Measurements from ENCODE around the gene DCC. TPM values are rescaled to one million over a fixed set of nuclear protein-coding genes. Genes with fewer than 3 reads are reported as not detected.

DCC gene
- total and polyA plus RNA-seq, 2 of the 8 experiments (the other 6 are each of a cell fraction or from before 2014, with no cell fraction given) = 0.14 to 1.4 TPM

- no peak for TF ChIP-seq CHD7 (IDR thresholded peaks at IDR 0.05; ENCODE audit: insufficient replicate concordance, low read length)
- no peak for TF ChIP-seq RFX5 (IDR thresholded peaks at IDR 0.05; ENCODE audit: borderline replicate concordance, low read depth, low read length)
- TF ChIP-seq CEBPB (IDR thresholded peaks at IDR 0.05; ENCODE audit: low read depth, low read length) = no peak
- TF ChIP-seq KDM4A (IDR thresholded peaks at IDR 0.05; ENCODE audit: low read depth, low read length, severe bottlenecking) = no peak
These were observed 1103.3 kb downstream of the DCC start (continued) for GRCh38 chr18:53443336-53443735.

All from H1 (cell line).